GM21360 (cell line): Measurements from ENCODE around the gene IMMT.

Experiments
- ATAC-seq: cut with Tn5 transposase; IDR thresholded peaks from one replicate; pipeline ENCODE4 v1.9.1; 2021; ENCODE audit warnings: mild to moderate bottlenecking, moderate library complexity; ENCODE audit not compliant: unreplicated experiment

The IMMT gene

GRCh38 chr2:86094229-86094628 is 101.0 kb downstream of the IMMT start:
- ATAC-seq, result no peak
